Neuronal stem cell (in vitro differentiated cells): Measurements from ENCODE around the gene GALNTL6.

Experiments used
- DNase-seq: peaks from one replicate; pipeline ENCODE4 v3.0.0-alpha.2; 2013; ENCODE audit warnings: low spot score
- H2AFZ ChIP-seq: one replicate; pipeline ENCODE4 v1.6.1; 2013; ENCODE audit warnings: mild to moderate bottlenecking, low read length, inconsistent platforms
- H2AK5ac ChIP-seq: 2 replicates; pipeline ENCODE4 v1.6.1; 2013; ENCODE audit warnings: low read depth, mild to moderate bottlenecking, inconsistent platforms, low read length, moderate library complexity, mixed read lengths
- H2BK120ac ChIP-seq: 2 replicates; pipeline ENCODE4 v1.6.1; 2013; ENCODE audit warnings: low read depth, mild to moderate bottlenecking, inconsistent platforms, low read length, moderate library complexity, mixed read lengths
- H2BK12ac ChIP-seq: one replicate; pipeline ENCODE4 v1.6.1; 2013; ENCODE audit warnings: low read length, inconsistent platforms
- H2BK15ac ChIP-seq: 2 replicates; pipeline ENCODE4 v1.6.1; 2013; ENCODE audit warnings: mild to moderate bottlenecking, low read length, inconsistent platforms, mixed read lengths
- H2BK5ac ChIP-seq: one replicate; pipeline ENCODE4 v1.6.1; 2013; ENCODE audit warnings: inconsistent platforms, mild to moderate bottlenecking, low read length, moderate library complexity
- H3K14ac ChIP-seq: one replicate; pipeline ENCODE4 v1.6.1; 2013; ENCODE audit warnings: low read length, inconsistent platforms
- H3K18ac ChIP-seq: 2 replicates; pipeline ENCODE4 v1.6.1; 2013; ENCODE audit warnings: low read length, inconsistent platforms
- H3K23ac ChIP-seq: 2 replicates; pipeline ENCODE4 v1.6.1; 2013; ENCODE audit warnings: low read depth, mild to moderate bottlenecking, mixed read lengths, low read length, inconsistent platforms; ENCODE audit not compliant: poor library complexity
- H3K27ac ChIP-seq: replicated peaks from 3 replicates; pipeline ENCODE4 v1.5.1; 2013; ENCODE audit warnings: low read length, inconsistent platforms
- H3K27me3 ChIP-seq, 3 experiments: 2 replicates each; pipeline ENCODE4 v1.6.1; 2013; ENCODE audit warnings: low read length in 3 of 3, mild to moderate bottlenecking in 2 of 3, inconsistent platforms in 1 of 3, low read depth in 1 of 3, mixed read lengths in 1 of 3, moderate library complexity in 1 of 3; ENCODE audit not compliant: control insufficient read depth in 3 of 3, insufficient read depth in 3 of 3
- H3K36me3 ChIP-seq, 2 donors: replicated peaks in 1 of 2; 2 replicates each; pipeline ENCODE4 v1.6.1; 2013; ENCODE audit warnings: low read length in 2 of 2; ENCODE audit not compliant: control insufficient read depth in 2 of 2, insufficient read depth in 2 of 2
- H3K4ac ChIP-seq: 2 replicates; pipeline ENCODE4 v1.6.1; 2013; ENCODE audit warnings: inconsistent platforms, mild to moderate bottlenecking, low read length, moderate library complexity
- H3K4me1 ChIP-seq, 2 donors: 1 replicate in 1 of 2; 2 replicates in 1 of 2; pipeline ENCODE4 v1.6.1; 2013; ENCODE audit warnings: low read length in 2 of 2, low read depth in 1 of 2; ENCODE audit not compliant: control insufficient read depth in 2 of 2, insufficient read depth in 1 of 2
- H3K4me2 ChIP-seq: one replicate; pipeline ENCODE4 v1.6.1; 2013; ENCODE audit warnings: mild to moderate bottlenecking, low read length, inconsistent platforms; ENCODE audit not compliant: insufficient read depth, poor library complexity, severe bottlenecking
- H3K4me3 ChIP-seq, 2 donors: 2 replicates each; pipeline ENCODE4 v1.5.1; 2013; ENCODE audit warnings: low read length in 2 of 2, mild to moderate bottlenecking in 2 of 2, inconsistent platforms in 1 of 2, moderate library complexity in 1 of 2
- H3K79me1 ChIP-seq: one replicate; pipeline ENCODE4 v1.6.1; 2013; ENCODE audit warnings: low read depth, mild to moderate bottlenecking, inconsistent platforms, low read length, moderate library complexity
- H3K9ac ChIP-seq: one replicate; pipeline ENCODE4 v1.6.1; 2013; ENCODE audit warnings: mild to moderate bottlenecking, low read depth, low read length, inconsistent platforms; ENCODE audit not compliant: poor library complexity
- H3K9me3 ChIP-seq, 2 donors: replicated peaks in 1 of 2; 2 replicates each; pipeline versions ENCODE3 to v1.6.1; 2013; ENCODE audit warnings: low read length in 2 of 2, mild to moderate bottlenecking in 2 of 2, inconsistent platforms in 1 of 2, low read depth in 1 of 2, mixed read lengths in 1 of 2, moderate library complexity in 1 of 2; ENCODE audit not compliant: control insufficient read depth in 2 of 2, insufficient read depth in 1 of 2
- H4K8ac ChIP-seq: one replicate; pipeline ENCODE4 v1.6.1; 2013; ENCODE audit warnings: low read depth, mild to moderate bottlenecking, inconsistent platforms, low read length, moderate library complexity
- H4K91ac ChIP-seq: one replicate; pipeline ENCODE4 v1.6.1; 2013; ENCODE audit warnings: low read length, low read depth, mild to moderate bottlenecking, inconsistent platforms; ENCODE audit not compliant: poor library complexity
- WGBS, 2 donors: extraction: QIAGEN DNeasy Blood & Tissue Kit; methylation state at CpG; one replicate each; pipeline ENCODE4 v1.1.7; 2013; ENCODE audit warnings: missing lambda C conversion rate in 2 of 2, mixed read lengths in 1 of 2; ENCODE audit not compliant: insufficient read length in 2 of 2, insufficient replicate concordance in 1 of 2; ENCODE audit errors: extremely low coverage in 2 of 2; 5-methylcytosine and 5-hydroxymethylcytosine counted together

The GALNTL6 gene

GRCh38 chr4:172619218-172619617 lies 806.0 kb downstream of the GALNTL6 start:
- Histone ChIP-seq H2AK5ac (no peak overlapping the region), H3K23ac (no peak overlapping the region), H3K18ac (no peak overlapping the region), H2BK12ac (no peak overlapping the region), H3K4ac (no peak overlapping the region), H3K79me1 (no peaks in the 10 kb centered on the region), H3K9ac (no peak overlapping the region), H3K14ac (no peak overlapping the region), H3K27ac (no peak overlapping the region), H4K8ac (no peak overlapping the region), H3K4me1 (peaks cover 0 to 1% of the 10 kb centered on the region in 2 donors), H3K4me3 (no peak overlapping the region), H3K9me3 (no peaks in the 10 kb centered on the region), H3K4me2 (no peak overlapping the region), H2BK15ac (no peak overlapping the region), H2BK120ac (no peak overlapping the region), H3K36me3 (no peaks in the 10 kb centered on the region), H2BK5ac (no peak overlapping the region), H2AFZ (no peak overlapping the region), H4K91ac (no peak overlapping the region), H3K27me3 (no peaks in the 10 kb centered on the region)
- WGBS, 2 donors = no CpG with 5 or more reads among the region's 5 CpGs
- DNase-seq = no peak

DNA sequence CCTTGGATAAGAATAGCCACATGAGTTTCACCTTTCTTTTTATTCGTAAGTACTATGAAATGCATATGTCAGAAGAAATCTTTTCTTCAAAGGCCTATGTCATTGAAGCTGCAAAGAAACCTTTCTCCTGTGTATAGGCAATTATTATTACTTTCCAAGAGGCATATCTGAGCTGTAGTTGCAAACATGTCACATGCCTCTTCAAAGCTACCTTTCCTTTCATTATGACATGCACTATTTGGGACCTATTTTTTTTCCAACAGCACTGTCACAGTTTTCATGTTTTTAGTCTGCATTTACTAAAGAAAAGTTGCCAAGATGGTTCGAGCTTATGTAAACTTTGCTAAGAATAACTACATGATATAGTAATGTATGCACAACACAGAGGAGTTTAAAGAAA lies 806.6 kb downstream of the GALNTL6 start:
- Histone ChIP-seq H4K91ac (no peak overlapping the region), H3K9ac (no peak overlapping the region), H3K14ac (no peak overlapping the region), H3K4me2 (no peak overlapping the region), H2BK12ac (no peak overlapping the region), H2BK15ac (no peak overlapping the region), H3K9me3 (no peaks in the 10 kb centered on the region), H3K23ac (no peak overlapping the region), H2AFZ (no peak overlapping the region), H3K4ac (no peak overlapping the region), H4K8ac (no peak overlapping the region), H3K4me3 (no peak overlapping the region), H3K4me1 (peaks cover 0 to 1% of the 10 kb centered on the region in 2 donors), H3K18ac (no peak overlapping the region), H2BK5ac (no peak overlapping the region), H3K27me3 (no peaks in the 10 kb centered on the region), H3K36me3 (no peaks in the 10 kb centered on the region), H2BK120ac (no peak overlapping the region), H2AK5ac (no peak overlapping the region), H3K79me1 (no peaks in the 10 kb centered on the region), H3K27ac (no peak overlapping the region)
- DNase-seq = no peak
- no CpG with 5 or more reads among the region's 2 CpGs for WGBS, 2 donors

DNA sequence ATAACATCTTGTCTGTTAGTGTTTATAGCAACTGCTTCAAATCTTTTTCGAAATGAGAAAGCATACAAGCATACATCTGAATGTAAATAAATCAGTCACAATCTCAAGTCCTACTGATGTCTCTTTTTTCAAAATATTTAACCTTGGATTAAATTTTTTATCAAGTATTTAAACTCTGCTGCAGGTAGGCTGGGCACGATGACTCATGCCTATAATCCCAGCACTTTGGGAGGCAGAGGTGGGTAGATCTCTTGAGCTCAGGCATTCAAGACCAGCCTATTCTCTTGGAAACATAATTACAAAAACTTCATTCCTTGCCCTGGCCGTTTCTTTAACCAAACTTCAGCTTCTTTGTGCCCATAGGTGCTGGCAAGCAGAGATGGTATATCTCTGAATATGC lies 815.1 kb downstream of the GALNTL6 start:
- Histone ChIP-seq H2AK5ac (no peak overlapping the region), H3K4me2 (no peak overlapping the region), H3K9me3 (no peaks in the 10 kb centered on the region), H3K9ac (no peak overlapping the region), H3K23ac (no peak overlapping the region), H3K79me1 (no peaks in the 10 kb centered on the region), H3K18ac (no peak overlapping the region), H2BK5ac (no peak overlapping the region), H3K27me3 (no peaks in the 10 kb centered on the region), H3K4me1 (peaks cover 0 to 3% of the 10 kb centered on the region in 2 donors), H2BK15ac (no peak overlapping the region), H3K4ac (no peak overlapping the region), H4K8ac (no peak overlapping the region), H2AFZ (peak overlapping the region; percentile 2), H2BK120ac (no peak overlapping the region), H3K27ac (no peak overlapping the region), H4K91ac (no peak overlapping the region), H3K14ac (no peak overlapping the region), H2BK12ac (no peak overlapping the region), H3K36me3 (no peaks in the 10 kb centered on the region), H3K4me3 (no peak overlapping the region)
- no CpG with 5 or more reads among the region's 3 CpGs for WGBS, 2 donors
- no peak for DNase-seq

- Histone ChIP-seq H3K4ac (no peak overlapping the region), H3K4me3 (no peak overlapping the region), H3K27me3 (no peaks in the 10 kb centered on the region), H2BK5ac (no peak overlapping the region), H3K4me1 (peaks cover 0 to 3% of the 10 kb centered on the region in 2 donors), H2AK5ac (no peak overlapping the region), H3K23ac (no peak overlapping the region), H4K91ac (no peak overlapping the region), H3K36me3 (no peaks in the 10 kb centered on the region), H4K8ac (no peak overlapping the region), H3K9me3 (no peaks in the 10 kb centered on the region), H3K18ac (no peak overlapping the region), H2AFZ (no peak overlapping the region), H3K4me2 (no peak overlapping the region), H3K27ac (no peak overlapping the region), H3K9ac (no peak overlapping the region), H3K79me1 (no peaks in the 10 kb centered on the region), H3K14ac (no peak overlapping the region), H2BK15ac (no peak overlapping the region), H2BK12ac (no peak overlapping the region), H2BK120ac (no peak overlapping the region)
- no CpG with 5 or more reads among the region's 3 CpGs for WGBS, 2 donors
- no peak for DNase-seq
Measured at GRCh38 chr4:172630280-172630679, 817.1 kb downstream of the GALNTL6 start.
